GM21423 (cell line): ENCODE data around the gene VPS35L.
"Not testable (repeated sequence)": the region's sequence is repeated elsewhere in the genome, so short reads cannot be mapped to it uniquely, and the experiment has no call there.

Experiments used
- ATAC-seq: cut with Tn5 transposase; IDR thresholded peaks from one replicate; pipeline ENCODE4 v1.9.1; 2021; ENCODE audit warnings: mild to moderate bottlenecking, moderate library complexity; ENCODE audit not compliant: unreplicated experiment

The VPS35L gene

GRCh38 chr16:19532601-19533000, 22.9 kb upstream of the VPS35L start:
- no peak for ATAC-seq

- no peak for ATAC-seq
Observed at GRCh38 chr16:19540241-19540970, 15.1 kb upstream of the VPS35L start.

GRCh38 chr16:19542138-19542821, 13.2 kb upstream of the VPS35L start:
- ATAC-seq: no peak

GRCh38 chr16:19543278-19543996, 12.1 kb upstream of the VPS35L start:
- not testable (repeated sequence) for ATAC-seq

- no peak for ATAC-seq
Observed at GRCh38 chr16:19548144-19548543, 7.4 kb upstream of the VPS35L start.

- ATAC-seq: no peak
Observed at GRCh38 chr16:19549673-19550072, 5.8 kb upstream of the VPS35L start.

GRCh38 chr16:19555938-19556771, 652 bp downstream of the VPS35L start:
- ATAC-seq: no peak

GRCh38 chr16:19559242-19559910, 3.9 kb downstream of the VPS35L start:
- ATAC-seq: no peak

- ATAC-seq: no peak
Observed at GRCh38 chr16:19560078-19560477, 4.6 kb downstream of the VPS35L start.

GRCh38 chr16:19563377-19563776, 7.9 kb downstream of the VPS35L start:
- ATAC-seq: no peak

GRCh38 chr16:19566362-19566761, 10.9 kb downstream of the VPS35L start:
- ATAC-seq: no peak

- no peak for ATAC-seq
Observed at GRCh38 chr16:19567560-19567959, 12.1 kb downstream of the VPS35L start.

- no peak for ATAC-seq
Observed at GRCh38 chr16:19573997-19574396, 18.5 kb downstream of the VPS35L start.

- no peak for ATAC-seq
Observed at GRCh38 chr16:19574615-19575014, 19.1 kb downstream of the VPS35L start.

- ATAC-seq: no peak
Observed at GRCh38 chr16:19578378-19578971, 23.0 kb downstream of the VPS35L start.

GRCh38 chr16:19582050-19582831, 26.7 kb downstream of the VPS35L start:
- ATAC-seq: no peak

- ATAC-seq: peak; percentile 49
Observed at GRCh38 chr16:19583665-19584300, 28.3 kb downstream of the VPS35L start.

GRCh38 chr16:19588661-19589060, 33.2 kb downstream of the VPS35L start:
- ATAC-seq: no peak

GRCh38 chr16:19589106-19589505, 33.6 kb downstream of the VPS35L start:
- ATAC-seq: no peak
